VCaP (cell line): Measurements from ENCODE around the gene HS3ST5.
"Not testable (repeated sequence)": the region's sequence is repeated elsewhere in the genome, so short reads cannot be mapped to it uniquely, and the experiment has no call there.

Experiments
- H3K27ac ChIP-seq: fragments of 450-650 bp; 2 replicates; pipeline ENCODE4 v1.5.1; 2017
- TF ChIP-seq, protein P1 (sequence below): fragments of 450-650 bp; conservative IDR thresholded peaks from 2 replicates; pipeline ENCODE4 v1.5.1; 2017; ENCODE audit warnings: mild to moderate bottlenecking, moderate library complexity

Gene HS3ST5

GRCh38 chr6:114090626-114091025 lies 252.2 kb downstream of the HS3ST5 start:
- H3K27ac ChIP-seq, result no peak overlapping the region
- TF ChIP-seq, protein P1, sequence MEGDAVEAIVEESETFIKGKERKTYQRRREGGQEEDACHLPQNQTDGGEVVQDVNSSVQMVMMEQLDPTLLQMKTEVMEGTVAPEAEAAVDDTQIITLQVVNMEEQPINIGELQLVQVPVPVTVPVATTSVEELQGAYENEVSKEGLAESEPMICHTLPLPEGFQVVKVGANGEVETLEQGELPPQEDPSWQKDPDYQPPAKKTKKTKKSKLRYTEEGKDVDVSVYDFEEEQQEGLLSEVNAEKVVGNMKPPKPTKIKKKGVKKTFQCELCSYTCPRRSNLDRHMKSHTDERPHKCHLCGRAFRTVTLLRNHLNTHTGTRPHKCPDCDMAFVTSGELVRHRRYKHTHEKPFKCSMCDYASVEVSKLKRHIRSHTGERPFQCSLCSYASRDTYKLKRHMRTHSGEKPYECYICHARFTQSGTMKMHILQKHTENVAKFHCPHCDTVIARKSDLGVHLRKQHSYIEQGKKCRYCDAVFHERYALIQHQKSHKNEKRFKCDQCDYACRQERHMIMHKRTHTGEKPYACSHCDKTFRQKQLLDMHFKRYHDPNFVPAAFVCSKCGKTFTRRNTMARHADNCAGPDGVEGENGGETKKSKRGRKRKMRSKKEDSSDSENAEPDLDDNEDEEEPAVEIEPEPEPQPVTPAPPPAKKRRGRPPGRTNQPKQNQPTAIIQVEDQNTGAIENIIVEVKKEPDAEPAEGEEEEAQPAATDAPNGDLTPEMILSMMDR, result no peak

DNA sequence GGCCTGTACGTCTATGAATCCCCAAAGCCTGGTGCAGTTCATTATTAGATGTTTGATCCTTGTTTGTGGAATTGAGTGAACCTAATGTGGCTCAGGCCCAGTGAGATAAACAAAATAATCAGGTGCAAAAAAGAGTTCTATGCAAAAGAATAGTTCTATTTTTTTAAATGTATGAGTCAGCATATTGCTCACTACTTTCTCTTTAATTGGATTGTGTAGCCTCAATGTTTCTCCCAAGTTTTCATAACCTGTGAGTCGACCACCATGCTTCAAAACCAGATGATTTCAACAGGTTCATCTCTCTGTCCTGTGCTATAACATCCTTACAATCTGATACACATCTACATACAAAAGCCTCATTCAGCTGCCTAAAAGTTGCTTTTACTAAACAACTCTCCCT lies 255.3 kb downstream of the HS3ST5 start:
- H3K27ac ChIP-seq, result no peak overlapping the region

DNA sequence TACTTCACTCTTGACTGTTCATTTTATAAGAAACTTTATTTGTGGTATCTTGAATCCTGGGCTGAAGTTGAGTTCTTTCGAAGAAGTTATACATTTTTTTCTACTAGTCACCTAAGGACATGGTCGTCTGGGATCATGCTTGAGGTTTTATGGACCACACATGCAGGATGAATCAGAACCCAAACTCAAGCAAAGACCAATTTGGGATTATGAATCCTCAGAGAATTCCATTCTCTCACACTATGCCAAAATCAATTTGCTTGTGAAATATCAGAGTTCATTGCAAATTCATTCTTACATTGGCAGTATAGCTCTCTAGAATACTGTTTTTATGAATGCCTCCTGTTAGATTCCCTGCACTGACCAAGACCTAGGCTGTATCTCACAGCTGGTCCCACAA lies 257.6 kb downstream of the HS3ST5 start:
- TF ChIP-seq, protein P1, result no peak
- H3K27ac ChIP-seq, result no peak overlapping the region

More for the DNA sequence above, 255.3 kb downstream of the HS3ST5 start:
- TF ChIP-seq, protein P1, result no peak

GRCh38 chr6:114084327-114084890 lies 258.4 kb downstream of the HS3ST5 start:
- H3K27ac ChIP-seq, result no peak overlapping the region
- TF ChIP-seq, protein P1, result no peak

GRCh38 chr6:114083251-114083650 lies 259.6 kb downstream of the HS3ST5 start:
- no peak overlapping the region for H3K27ac ChIP-seq
- TF ChIP-seq, protein P1, result no peak

DNA sequence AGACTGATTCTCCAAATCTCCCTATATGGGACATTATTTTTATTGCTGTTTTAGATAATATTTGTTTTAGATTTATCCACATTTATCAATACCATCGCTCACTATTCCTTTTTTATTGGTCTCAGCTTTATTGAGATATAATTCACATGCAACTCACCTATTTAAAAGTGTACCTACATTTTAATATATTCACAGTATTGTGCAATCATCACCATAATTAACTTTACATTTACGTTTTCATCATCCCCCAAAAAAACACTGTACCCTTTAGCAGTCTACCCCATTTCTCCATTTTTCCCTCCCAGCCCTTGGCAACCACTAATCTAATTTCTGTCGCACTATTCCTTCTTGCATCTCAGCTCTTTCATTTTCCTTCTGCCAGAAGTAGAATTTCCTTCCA lies 261.1 kb downstream of the HS3ST5 start:
- TF ChIP-seq, protein P1, result no peak
- no peak overlapping the region for H3K27ac ChIP-seq

GRCh38 chr6:114080891-114081510 lies 261.8 kb downstream of the HS3ST5 start:
- TF ChIP-seq, protein P1, result no peak
- no peak overlapping the region for H3K27ac ChIP-seq

- H3K27ac ChIP-seq, result not testable (repeated sequence)
Observed at GRCh38 chr6:114080410-114080809, 262.4 kb downstream of the HS3ST5 start.
